ENCODE data around the gene NPC2.
"Not testable (repeated sequence)": the region's sequence is repeated elsewhere in the genome, so short reads cannot be mapped to it uniquely, and the experiment has no call there.

NPC2 gene

DNA sequence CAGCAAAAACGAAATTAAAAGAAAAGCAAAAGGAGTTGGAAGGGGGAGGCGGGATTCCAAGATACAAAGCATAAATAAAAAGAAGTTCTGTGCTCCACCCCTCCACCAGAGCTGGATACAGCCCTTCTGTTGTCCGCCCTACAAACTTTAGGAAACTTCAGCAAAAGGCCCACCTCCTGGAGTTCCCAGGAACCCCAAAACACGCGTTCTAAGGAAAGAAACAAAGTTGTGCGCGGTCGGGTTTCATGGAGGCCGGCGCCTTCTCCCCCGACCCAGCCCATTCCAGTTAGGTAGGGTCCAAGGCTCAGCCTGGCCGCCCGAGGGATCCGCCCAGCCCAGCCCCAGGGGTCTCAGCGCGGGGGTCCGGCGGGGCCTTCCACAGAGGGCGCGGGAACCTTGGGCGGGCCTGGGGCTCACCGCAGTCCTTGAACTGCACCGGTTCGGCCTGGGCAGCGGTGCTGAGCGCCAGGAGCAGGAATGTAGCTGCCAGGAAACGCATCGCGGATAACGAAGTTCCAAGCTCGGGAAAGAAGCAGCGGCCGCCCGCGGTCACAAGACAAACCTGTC lies at the start of gene NPC2:
Gene NPC2 (minus strand): TSS at position 530 of the 567 bp plus-strand sequence. CDS start 31 bp downstream, at position 499.
- DNase-seq: no peak

DNA sequence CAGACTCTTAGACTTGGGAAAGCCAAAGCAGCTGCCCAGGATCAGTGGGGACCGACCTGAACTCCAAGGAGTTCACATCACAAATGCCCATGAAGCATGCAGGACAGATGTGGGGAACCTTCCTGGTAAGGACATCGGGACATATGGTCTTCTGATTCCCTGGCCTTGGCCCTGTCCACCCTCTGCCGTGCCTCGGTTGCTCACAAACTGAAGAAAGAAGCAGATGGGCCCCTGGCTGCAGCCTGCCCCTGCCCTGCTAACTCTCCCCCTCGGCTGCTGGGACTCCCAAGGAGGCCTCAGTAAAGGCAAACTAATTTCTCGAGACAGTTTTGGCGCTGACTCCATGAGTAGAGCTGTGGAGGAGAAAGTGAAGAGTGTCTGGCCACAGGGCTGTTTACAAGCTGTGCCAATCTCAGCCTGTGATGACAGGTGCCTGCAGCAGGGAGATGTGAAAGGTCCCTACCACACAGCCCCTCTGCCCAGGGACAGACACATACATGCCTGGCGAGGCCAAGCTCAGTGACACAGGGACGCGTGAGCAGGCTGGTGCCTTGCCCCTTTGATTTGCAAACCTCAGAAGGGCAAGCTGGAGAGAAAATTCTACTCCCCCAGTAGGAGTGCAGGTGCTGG lies 49.1 kb upstream of the NPC2 start:
- DNase-seq: no peak

DNA sequence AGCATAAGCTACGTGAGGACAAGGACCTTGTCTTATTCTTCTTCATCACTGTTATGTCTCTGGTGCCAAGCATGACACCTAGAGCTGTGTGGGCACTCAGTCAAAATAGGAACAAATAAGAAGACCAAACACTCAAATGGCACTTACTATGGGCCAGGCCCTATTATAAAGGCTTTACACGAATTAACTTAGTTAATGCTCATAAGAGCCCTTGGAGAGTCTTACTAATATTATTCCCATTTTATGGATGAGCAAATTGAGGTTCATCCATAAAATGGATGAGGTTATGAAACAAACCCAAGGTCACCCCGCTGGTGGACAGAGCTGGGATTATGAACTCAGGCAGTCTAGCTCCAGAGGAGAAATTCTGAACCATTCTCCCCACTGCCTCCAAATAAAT lies 48.1 kb upstream of the NPC2 start:
- no peak for DNase-seq

DNA sequence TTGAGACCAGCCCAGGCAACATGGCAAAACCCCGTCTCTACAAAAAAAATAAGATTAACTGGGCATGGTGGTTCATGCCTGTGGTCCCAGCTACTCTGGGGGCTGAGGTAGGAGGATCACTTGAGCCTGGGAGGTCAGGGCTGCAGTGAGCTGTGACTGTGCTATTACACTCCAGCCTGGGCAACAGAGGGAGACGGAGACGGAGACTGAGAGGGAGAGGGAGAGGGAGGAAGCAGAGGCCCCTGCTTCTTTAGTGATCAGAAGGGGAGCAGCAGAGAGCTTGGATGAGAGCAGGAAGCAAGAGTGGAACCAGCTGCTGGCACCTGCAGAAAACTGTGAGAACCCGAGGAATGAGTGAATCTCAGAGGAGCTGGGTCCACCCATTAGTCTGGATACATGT lies 46.4 kb upstream of the NPC2 start:
- no peak for DNase-seq

DNA sequence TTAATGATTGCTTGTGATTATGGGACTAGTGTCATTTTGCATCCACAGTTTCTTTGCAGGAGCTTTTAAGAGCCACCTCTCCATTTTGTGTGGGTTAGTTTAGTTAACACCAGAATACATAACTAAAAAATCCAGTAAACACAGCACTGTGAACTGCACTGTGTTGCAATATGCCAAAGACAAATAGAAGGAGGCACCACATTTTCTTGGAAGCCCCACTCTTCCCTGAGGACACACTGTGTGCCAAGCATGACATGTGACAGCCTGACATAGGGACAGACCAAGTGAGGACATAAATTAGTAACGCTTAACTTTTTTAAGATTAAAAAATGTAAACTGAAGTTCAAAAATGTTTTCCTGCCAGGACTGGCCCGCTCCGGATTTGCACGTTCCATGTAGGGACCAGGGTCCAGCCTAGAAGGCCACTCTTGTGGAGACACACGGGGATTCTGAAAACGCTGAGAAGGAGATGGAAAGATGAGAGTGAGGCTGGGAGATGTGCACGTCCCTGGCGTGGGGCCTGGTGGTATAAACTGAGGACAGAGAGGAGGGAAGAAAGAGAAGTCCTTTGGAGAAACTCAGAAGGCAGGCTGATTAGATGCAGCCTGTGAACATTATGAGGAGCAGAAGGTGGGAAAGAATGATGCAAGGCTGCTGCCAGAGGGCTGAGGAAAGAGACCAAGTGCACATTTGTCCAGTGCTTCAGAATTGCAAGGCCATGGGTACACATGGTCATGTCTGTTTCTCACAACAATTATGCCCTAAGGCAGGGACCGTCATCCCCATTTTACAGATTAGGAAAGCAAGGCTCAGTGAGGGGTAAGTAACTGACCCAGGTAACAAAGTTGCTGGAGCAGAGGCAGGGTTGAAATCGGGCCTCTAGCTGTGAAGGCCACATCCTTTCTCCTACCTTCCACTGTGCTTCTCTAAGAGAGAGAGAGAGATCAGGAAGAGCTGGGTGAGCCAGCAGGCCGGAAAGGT lies 45.6 kb upstream of the NPC2 start:
- DNase-seq: no peak

DNA sequence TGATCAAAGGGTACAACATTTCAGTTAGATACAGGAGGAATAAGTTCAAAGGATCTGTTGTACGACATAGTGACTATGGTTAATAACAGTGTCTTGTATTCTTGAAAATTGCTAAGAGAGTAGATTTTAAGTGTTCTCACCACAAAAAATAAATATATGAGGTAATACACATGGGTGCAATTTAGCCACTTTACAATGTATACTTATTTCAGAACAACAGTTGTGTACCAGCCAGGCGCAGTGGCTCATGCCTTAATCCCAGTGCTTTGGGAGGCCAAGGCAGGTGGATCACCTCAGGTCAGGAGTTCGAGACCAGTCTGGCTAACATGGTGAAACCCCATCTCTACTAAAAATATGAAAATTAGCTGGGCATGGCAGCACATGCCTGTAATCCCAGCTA lies 43.2 kb upstream of the NPC2 start:
- DNase-seq: not testable (repeated sequence)

DNA sequence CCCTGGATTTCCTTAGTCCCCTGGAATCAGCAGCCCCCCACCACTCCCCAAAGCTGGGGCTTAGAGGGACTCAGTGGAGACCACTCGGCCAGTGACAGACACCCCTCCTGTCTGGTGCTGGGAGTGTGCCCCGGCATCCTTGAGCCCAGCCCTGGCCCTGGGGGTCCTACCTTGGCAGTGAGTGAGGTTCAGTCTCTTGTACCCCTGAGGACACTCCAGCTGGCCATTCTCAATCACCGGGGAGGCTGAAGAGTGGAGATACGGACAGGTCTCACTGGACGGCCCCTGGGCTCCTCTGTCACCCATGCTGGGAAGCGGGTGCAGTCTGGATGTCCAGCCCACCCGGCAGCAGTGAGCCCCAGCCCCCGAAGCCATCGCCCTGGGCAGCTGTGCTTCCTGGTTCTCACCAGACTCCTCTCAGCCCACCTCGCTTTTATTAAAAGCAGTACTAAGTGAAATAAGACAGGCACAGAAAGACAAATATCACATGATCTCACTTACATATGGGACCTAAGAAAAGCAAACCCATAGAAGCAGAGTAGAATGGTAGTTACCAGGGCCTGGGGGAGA lies 42.7 kb upstream of the NPC2 start:
- DNase-seq: no peak

DNA sequence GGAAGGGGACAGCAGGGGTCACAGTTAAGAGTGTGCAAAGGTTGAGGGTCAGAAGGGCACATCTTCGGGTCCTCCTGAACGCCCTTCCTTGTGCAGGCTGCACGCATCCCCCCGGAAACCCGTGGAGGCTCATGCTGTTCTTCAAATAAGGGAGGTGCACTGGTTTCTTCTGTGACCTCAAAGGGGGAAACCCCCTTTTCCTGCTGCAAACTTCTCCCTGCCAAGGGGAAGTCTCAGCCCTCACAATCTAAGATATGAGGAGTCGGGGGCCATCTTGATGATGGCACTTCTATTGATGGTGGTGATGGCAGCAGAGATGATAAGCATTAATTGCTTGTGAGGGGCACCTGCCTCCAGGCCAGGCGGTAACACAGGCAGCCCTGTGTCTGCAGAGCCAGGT lies 40.5 kb upstream of the NPC2 start:
- DNase-seq: no peak

DNA sequence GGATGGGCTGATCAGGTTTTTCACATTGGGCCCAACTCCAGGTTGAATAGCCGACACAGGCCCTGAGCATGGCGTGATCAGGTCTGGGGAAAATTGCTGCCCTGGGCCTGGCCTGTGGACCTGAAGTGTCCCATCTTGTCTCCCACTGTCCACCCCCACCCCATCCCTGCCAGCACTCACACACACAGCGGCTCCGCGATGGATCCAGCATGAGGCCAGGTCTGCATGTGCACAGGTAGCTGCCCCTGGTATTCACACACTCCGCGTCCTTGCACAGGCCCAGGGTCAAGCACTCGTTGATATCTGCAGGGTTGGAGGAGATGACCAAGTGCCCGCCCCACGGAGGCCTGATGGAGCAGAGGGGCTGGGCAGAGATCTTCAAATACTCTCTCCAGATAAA lies 39.1 kb upstream of the NPC2 start:
- no peak for DNase-seq

DNA sequence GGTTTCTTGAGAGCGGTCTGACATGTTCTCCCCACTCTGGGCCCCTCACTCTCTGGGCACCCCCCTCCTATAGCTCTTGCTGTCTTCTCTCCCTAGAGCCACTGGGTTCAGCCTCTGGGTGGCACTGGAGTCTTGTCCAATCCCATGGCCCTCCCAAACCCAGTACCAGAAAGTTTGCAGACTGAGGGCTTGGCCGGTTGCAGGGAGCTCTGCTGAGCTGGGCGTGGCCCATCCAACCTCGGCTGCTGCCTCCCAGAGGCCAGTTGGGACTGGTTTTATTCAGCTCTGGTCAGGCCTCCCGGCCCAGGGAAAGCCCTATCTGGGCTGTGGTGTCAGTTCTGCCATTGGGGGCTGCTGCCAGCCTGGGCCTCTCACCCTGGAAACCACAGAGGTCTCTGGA lies 38.4 kb upstream of the NPC2 start:
- peak; percentile 48 for DNase-seq

DNA sequence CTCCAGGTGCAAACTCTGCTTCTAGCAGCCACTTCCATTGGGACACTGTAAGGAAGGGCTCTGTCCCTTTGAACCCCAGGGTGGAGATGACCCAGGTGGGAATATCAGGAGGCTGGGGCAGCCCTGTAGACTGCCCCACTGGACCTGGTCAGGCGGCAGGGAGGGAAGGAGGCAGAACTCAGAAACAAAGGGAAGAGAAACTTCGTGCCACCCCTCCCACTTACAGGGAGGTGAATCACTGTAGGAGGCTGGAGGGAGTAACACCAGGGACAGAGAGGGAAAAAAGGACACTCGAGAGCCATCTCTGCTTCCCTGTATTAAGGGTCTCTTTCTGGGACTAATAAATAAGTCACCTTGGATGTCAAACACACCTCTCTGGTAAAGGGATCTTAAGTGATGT lies 37.9 kb upstream of the NPC2 start:
- DNase-seq: no peak

DNA sequence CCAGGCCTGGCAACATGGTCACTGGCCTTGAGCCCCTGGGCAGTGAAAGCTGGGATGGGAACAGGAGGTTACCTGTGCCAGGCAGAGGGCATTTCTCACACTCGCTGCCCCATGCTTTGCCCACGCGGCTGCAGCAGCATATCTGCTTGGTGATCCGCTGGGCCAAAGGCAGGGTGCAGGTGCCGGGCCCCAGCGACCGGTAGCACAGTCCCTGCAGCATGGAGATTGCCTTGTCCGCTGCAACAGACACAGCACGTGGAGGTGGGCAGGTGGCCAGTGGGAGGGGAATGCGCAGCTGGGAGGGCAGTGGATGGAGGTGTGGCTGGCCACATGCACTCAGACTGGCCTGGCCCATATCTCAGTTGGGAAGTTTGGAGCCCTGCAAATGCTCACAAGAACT lies 35.8 kb upstream of the NPC2 start:
- no peak for DNase-seq

DNA sequence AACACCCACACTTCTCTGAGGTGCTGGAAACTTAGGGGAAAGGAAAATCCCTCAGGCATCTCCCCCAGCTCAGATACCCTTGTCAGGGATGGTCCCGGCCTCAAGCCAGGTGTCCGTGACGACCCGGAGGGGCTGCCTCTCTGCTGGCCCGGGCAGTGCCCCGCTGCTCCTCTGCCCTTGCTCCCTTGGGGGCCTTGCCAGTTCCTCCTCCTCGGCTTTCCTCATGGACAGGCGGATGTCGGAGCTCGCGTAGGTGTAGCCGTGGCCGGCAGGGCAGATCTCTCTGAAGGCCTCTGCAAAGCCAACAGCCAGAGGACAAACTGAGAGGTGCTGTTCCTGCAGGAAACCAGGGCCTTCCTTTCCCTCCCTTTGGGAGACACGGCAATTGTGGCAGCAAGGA lies 35.3 kb upstream of the NPC2 start:
- DNase-seq: no peak

DNA sequence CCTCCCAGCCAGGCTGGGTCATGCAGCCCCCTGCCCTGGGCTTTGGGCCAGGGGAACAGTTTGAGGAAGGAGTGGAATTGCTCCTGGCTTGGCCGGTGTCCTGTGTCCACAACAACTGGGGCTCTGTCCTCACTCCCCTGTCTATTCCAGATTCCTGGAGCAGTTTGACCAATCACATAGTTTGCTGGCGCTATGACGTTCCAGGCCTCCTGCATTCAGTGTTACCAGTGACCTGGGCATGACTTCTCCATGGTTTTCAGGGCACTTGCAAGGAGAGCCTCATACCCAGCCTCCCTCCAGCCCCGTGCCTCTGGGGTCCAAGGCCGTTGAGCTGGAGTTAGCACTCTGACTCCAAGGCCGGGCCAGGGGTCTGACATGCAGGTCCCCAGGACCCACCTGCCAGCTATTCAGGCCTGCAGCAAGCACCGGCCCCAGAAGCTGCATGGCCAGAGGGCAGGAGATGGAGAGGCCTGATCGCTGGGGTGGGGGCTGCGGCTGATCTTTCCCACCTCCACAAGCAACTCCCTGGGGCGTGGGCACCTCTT lies 34.7 kb upstream of the NPC2 start:
- DNase-seq: no peak

DNA sequence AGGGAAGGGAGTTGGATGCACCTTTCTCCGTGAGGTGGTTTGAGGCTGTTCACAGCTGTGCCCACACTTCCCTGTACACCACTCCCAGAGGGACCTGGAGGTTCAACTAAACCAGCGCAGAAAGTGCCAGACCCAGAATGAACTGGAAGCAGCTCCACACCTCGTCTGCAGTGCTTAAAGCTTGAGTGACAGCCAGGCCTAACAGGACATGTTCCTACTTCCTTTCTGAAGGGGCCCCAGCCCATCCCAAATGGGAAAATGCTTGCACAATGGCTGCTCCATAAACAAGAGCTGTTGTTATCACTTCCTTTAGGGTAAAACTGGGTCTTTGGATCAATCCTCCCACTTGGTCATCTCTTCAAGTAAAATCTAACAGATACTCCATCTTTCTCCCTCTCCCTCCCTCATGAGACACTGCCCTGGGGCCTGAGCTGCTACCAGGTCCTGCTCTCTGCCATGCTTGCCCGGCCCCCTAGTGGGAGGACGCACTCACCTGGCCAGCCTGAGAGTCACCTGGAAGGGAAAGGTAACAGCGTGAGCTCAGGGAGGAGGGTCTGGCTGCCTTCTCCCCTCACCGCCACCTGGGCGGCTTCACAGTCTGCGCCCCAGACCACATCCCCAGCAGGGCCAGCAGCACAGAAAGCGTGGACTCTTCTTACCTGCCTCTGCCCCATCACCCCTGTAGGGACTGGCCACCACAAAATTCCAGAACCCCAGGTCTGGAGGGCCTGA lies 33.9 kb upstream of the NPC2 start:
- no peak for DNase-seq

DNA sequence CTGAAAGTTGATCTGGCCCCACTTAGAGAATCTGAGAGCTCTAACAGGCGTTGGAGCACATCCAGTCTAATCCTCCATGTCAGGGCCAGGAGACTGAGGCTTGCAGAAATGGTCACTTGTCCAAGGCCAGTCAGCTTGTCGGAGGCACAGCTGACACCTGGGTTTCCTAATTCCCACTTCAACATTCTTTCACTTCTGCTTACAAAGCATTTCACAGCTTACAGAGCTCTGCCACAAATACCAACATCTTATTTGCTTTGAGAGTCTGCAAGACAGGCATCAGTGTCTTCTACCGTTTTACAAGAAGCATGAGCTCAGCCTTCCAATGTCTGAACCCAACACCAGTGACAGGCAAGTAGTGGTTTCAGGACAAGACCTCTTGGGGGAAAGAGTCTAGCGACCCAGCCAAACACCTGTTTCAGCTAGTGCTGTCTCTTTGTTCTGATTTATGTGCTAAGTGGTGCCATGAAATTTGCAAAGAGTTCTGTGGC lies 32.3 kb upstream of the NPC2 start:
- no peak for DNase-seq

DNA sequence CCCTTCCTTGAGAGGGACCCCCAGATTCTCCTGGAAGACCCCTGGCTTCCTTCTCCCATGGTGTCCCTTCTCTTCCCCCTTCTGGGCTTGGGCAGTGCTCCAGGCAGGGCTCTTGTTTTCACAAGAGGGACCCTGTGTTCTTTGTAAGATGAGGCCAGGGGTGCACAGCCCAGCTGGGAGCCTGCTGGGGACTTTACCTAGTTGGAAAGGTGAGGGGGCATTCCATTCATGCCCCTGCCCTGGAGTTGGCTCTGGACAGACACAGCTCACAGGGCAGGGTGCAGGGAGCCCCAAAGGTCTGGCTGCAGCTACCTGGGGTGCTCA lies 31.7 kb upstream of the NPC2 start:
- no peak for DNase-seq

DNA sequence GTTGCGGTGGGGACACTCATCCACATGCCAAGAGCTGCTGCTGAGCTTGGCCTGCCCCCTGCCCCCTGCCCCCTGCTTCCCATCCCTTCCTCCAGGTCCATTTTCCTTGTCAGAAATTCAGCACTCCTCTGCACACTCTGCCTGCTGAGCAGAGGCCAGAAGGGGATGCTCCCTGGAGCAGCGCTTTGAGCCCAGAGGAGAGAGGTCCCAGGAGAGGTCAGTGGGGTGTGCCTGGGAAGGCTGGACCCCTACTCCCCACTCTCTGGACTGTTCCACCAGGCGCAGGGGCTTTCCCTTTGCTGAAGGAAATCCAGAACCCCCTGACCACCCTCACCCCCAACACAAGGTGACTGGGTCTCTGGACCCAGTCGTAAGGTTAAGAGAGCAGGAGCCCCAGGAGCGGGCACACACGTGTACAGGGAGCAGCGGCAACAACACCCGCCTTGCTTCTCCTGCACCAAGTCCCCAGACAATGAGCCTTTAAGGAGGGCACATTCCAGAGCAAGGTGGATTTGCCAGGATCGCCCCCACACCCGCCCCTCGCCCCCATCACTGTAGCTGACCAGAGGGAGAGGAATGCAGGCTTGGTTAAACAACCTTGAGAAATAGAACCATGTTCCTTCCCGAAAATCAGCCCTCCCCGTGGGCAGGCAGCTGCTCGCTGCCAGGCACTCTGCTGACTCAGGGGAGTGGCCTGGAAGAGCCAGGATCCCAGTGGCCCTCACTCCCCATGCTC lies 31.1 kb upstream of the NPC2 start:
- peak; percentile 20 for DNase-seq

DNA sequence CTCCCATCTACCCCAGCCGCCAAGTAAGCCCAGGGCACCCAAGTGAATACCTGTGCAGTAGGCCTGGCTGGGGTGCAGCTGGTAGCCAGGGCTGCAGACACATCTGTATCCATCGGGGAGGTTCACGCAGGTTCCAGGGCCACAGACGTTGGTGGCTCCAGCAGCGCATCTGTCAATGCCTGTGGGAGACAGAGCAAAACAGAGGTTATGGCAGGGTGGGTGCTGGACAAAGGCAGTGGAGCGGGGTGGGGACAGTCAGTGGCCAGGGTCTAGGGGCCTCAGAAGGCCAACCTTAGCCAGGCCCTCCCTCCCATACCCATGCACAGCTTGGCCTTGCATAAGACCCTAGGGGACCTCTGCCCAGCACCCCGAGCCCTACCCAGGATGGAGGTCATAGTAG lies 29.6 kb upstream of the NPC2 start:
- no peak for DNase-seq

DNA sequence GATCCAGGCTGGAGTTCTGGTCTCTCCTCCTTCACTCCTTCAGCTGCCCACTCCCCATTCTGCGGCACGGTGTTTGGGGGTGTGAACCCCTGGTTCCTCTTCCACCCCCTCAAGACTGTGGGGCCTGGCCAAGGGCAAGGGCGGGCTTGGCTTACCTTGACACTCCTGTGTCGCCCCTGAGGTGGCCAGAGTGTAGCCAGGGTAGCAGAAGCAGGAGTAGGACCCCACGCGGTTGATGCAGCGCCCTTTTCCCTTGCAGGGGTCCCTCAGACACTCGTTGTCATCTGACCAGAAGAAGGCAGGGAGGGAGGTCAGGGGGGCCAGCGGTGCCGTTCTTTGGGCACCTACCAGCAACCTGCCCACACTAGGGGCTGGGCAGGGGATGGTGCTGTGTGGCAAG lies 28.7 kb upstream of the NPC2 start:
- no peak for DNase-seq

DNA sequence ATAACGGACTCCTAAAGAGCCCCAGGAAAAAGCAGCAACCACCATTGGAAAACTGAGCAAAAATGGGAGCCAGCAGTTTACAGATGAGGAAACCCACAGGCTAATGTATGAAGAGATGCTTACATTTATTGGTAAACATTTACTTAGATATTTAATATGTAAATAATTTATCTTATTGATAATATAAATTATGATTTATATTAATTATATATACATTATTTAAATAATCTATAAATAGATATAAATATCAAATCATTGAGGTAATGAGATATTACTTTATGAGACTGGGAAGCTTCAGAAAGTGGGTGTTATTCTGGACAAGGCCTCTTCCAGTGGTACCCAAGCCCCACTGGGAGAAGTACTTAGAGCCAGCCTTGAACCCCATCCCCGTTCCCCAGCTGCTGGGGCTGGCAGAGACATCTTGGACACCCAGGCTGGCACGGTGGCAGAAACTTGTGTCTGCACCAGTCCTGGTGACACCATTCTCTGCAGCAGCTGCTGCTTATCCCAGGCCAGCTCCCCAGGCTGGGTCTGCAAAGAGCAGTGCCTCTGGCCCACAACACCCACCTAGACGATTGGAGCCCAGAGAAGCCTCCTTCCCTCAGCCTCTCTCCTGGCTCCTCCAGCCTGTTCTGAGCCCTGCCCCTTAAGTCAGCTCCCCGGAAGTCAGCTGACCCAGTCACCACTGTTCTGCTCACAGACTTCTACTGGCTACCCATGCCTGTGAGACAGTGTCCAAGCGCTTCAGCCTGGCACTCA lies 26.4 kb upstream of the NPC2 start:
- DNase-seq: no peak
